K562 (cell line): ENCODE results near the gene IGLL1. TPM values are rescaled to one million over a fixed set of nuclear protein-coding genes. Genes with fewer than 3 reads are reported as not detected.
"Not testable (repeated sequence)": the region's sequence is repeated elsewhere in the genome, so short reads cannot be mapped to it uniquely, and the experiment has no call there.

ENCODE experiments used
- ATAC-seq: fragments of 200-7000 bp; cut with Tn5 transposase; 3 replicates; pipeline ENCODE4 v1.9.1; 2020; ENCODE audit warnings: moderate library complexity
- BruUV-seq: library from RNA; stranded (reverse); fragments of 400-500 nt; replicated peaks from 2 replicates; lab custom pipeline; 2021; lab: Mats Ljungman, UMichigan
- CTCF ChIA-PET: fragments of 300-600 bp; formaldehyde crosslinking; extraction: SDS; loops from one replicate; lab custom pipeline; 2021; ENCODE audit warnings: low intra/inter-chr PET ratio; lab: Yijun Ruan, JAX
- POLR2A ChIA-PET: fragments of 300-600, 350-650 bp; sonication (Branson Sonifier 250); formaldehyde crosslinking; extraction: SDS; loops from one replicate; lab custom pipeline; 2021; ENCODE audit warnings: antibody characterized with exemption, inconsistent platforms; lab: Yijun Ruan, JAX
- DNase-seq, 4 experiments: peaks; one replicate each; pipeline versions ENCODE4 v3.0.0 to v3.0.0-alpha.2; 2011 to 2018; ENCODE audit warnings: low spot score in 3 of 4, mixed read lengths in 3 of 4; ENCODE audit errors: extremely low read depth in 1 of 4
- FAIRE-seq: peaks from 2 replicates; lab custom pipeline; 2011; peaks lifted over from hg19 to GRCh38; lab: Jason Lieb, UNC
- H2AFZ ChIP-seq: 2 replicates; pipeline ENCODE4 v1.6.0; 2011; ENCODE audit warnings: low read depth, low read length, control low read depth, inconsistent platforms
- H3K27ac ChIP-seq: fragments of 200-600 bp; 3 replicates; pipeline ENCODE4 v1.8.0; 2011; ENCODE audit warnings: low read depth, mild to moderate bottlenecking, control low read depth, inconsistent platforms, low read length, moderate library complexity, mixed read lengths; ENCODE audit errors: extremely low read depth
- H3K27me3 ChIP-seq, 2 experiments: fragments of 300-600 bp in 1 of 2; 2 replicates in 1 of 2; 3 replicates in 1 of 2; pipeline versions ENCODE4 v1.6.0 to v1.8.0; 2011; ENCODE audit warnings: inconsistent platforms in 2 of 2, low read length in 2 of 2, mild to moderate bottlenecking in 1 of 2, mixed read lengths in 1 of 2, moderate library complexity in 1 of 2; ENCODE audit not compliant: control insufficient read depth in 2 of 2, insufficient read depth in 2 of 2
- H3K36me3 ChIP-seq: fragments of 300-600 bp; 3 replicates; pipeline ENCODE4 v1.8.0; 2011; ENCODE audit warnings: mild to moderate bottlenecking, low read length, inconsistent platforms; ENCODE audit not compliant: control insufficient read depth, insufficient read depth
- H3K4me1 ChIP-seq, 2 experiments: fragments of 200-600 bp in 1 of 2; replicated peaks in 1 of 2; 2 replicates in 1 of 2; 3 replicates in 1 of 2; pipeline versions ENCODE4 v1.5.1 to v1.8.0; 2011; ENCODE audit warnings: inconsistent platforms in 2 of 2, low read length in 2 of 2, mild to moderate bottlenecking in 1 of 2, mixed read lengths in 1 of 2, moderate library complexity in 1 of 2; ENCODE audit not compliant: control insufficient read depth in 2 of 2, insufficient read depth in 2 of 2
- H3K4me2 ChIP-seq: 2 replicates; pipeline ENCODE4 v1.6.1; 2011; ENCODE audit warnings: low read length, control low read depth, inconsistent platforms, mixed read lengths; ENCODE audit not compliant: insufficient read depth
- H3K4me3 ChIP-seq: fragments of 200-600 bp; sonication (generic), shearing (Covaris generic); 2 replicates; pipeline ENCODE4 v1.5.1; 2016; ENCODE audit warnings: control low read depth, inconsistent platforms
- H3K79me2 ChIP-seq: fragments of 200-600 bp; 3 replicates; pipeline ENCODE4 v1.8.0; 2011; ENCODE audit warnings: low read length, inconsistent platforms; ENCODE audit not compliant: control insufficient read depth, insufficient read depth
- H3K9ac ChIP-seq, 2 experiments: 2 replicates each; pipeline versions ENCODE4 v1.6.0 to v1.6.1; 2011; ENCODE audit warnings: low read depth in 2 of 2, low read length in 2 of 2, control low read depth in 1 of 2, inconsistent platforms in 1 of 2, mild to moderate bottlenecking in 1 of 2, mixed read lengths in 1 of 2; ENCODE audit not compliant: insufficient read depth in 1 of 2
- H3K9me1 ChIP-seq: one replicate; pipeline ENCODE4 v1.6.0; 2011; ENCODE audit warnings: inconsistent platforms, mild to moderate bottlenecking, low read length, moderate library complexity; ENCODE audit not compliant: control insufficient read depth, insufficient read depth
- H3K9me3 ChIP-seq: replicated peaks from 2 replicates; pipeline ENCODE4 v1.5.1; 2011; ENCODE audit warnings: low read depth, low read length, inconsistent platforms; ENCODE audit not compliant: control insufficient read depth, insufficient read depth
- H4K20me1 ChIP-seq: replicated peaks from 2 replicates; pipeline ENCODE4 v1.6.1; 2011; ENCODE audit warnings: low read length, inconsistent platforms, mixed read lengths; ENCODE audit not compliant: control insufficient read depth, insufficient read depth
- RAD21 ChIP-seq, 2 experiments: fragments of 250-450 bp in 1 of 2; fragments of 450-650 bp in 1 of 2; sonication (Bioruptor Pico) in 1 of 2; formaldehyde crosslinking in 1 of 2; IDR thresholded peaks in 1 of 2; conservative IDR thresholded peaks in 1 of 2; 2 replicates each; pipeline versions ENCODE4 v1.4.0 to v1.8.0; 2020 to 2022; ENCODE audit warnings: mild to moderate bottlenecking in 2 of 2, moderate library complexity in 1 of 2
- REST ChIP-seq, 2 experiments: fragments of 450-650 bp; formaldehyde crosslinking in 1 of 2; IDR thresholded peaks; 2 replicates each; pipeline versions ENCODE4 v1.4.0 to v1.6.1; 2014 to 2020; ENCODE audit warnings: mild to moderate bottlenecking in 2 of 2, borderline replicate concordance in 1 of 2, low read depth in 1 of 2
- WGBS: fragments of 100-300 bp; shearing (Covaris generic); methylation state at CpG from one replicate; pipeline ENCODE4 v1.1.6; 2016; ENCODE audit warnings: low coverage, mixed read lengths; ENCODE audit not compliant: insufficient coverage; ENCODE audit errors: missing lambda C conversion rate; 5-methylcytosine and 5-hydroxymethylcytosine counted together
- in situ Hi-C: fragments of 300-500 bp; cut with MboI; formaldehyde crosslinking; loops from 4 replicates; pipeline ENCODE4 v1.15.0; 2018; ENCODE audit warnings: inconsistent platforms, mixed read lengths
- intact Hi-C: fragments of 100-400 bp; cut with micrococcal nuclease; formaldehyde crosslinking; loops from 2 replicates; pipeline ENCODE4 v1.14.2; 2022
- polyA plus RNA-seq, 8 experiments: library from polyadenylated mRNA; depleted of rRNA in 4 of 8; stranded (reverse) in 5 of 8; unstranded in 3 of 8; fragments of >200 nt; fragmentation: Nextera tagmentation in 2 of 8; fragmentation: Illumina TruSeq in 1 of 8; extraction: Ambion mirVana in 2 of 8; extraction: Trizol in 1 of 8; gene quantifications; 2 replicates each; pipeline versions ENCODE4 v1.2.1 to v1.2.3, GENCODE V29; 2011 to 2014; ENCODE audit warnings: inconsistent platforms in 1 of 8, missing spikeins in 1 of 8
- total RNA-seq, 7 experiments: library from RNA; depleted of rRNA in 6 of 7; stranded (reverse); fragments of >200 nt in 6 of 7; fragmentation: Illumina TruSeq in 2 of 7; extraction: Trizol in 2 of 7; gene quantifications; 2 replicates each; pipeline versions ENCODE4 v1.2.1 to v1.2.3, GENCODE V29; 2011 to 2021; ENCODE audit warnings: low replicate concordance in 1 of 7

Gene IGLL1
- total and polyA plus RNA-seq, 9 of the 15 experiments (the other 6 are each of a cell fraction or from before 2014, with no cell fraction given) = 0.10 to 0.32 (median 0.20) TPM; not detected in 6

- TF ChIP-seq REST (IDR thresholded peaks at IDR 0.05; ENCODE audit: borderline replicate concordance) (peak; percentile 60; the same call in 1 of the 2 replicates), RAD21 (CRISPR knock-in tag; conservative IDR thresholded peaks at IDR 0.05 in 1 of 2, IDR thresholded peaks at IDR 0.05 in 1 of 2) (peak; percentile 45 to 69)
- not testable (repeated sequence) for TF ChIP-seq REST (CRISPR knock-in tag; IDR thresholded peaks at IDR 0.05; ENCODE audit: low read depth)
Measured at GRCh38 chr22:23541849-23542281, 38.2 kb downstream of the IGLL1 start (continued).

GRCh38 chr22:23540837-23541236, 39.3 kb downstream of the IGLL1 start:
- H3K9me1 ChIP-seq, BruUV-seq, H4K20me1 ChIP-seq, H2AFZ ChIP-seq, H3K79me2 ChIP-seq, ATAC-seq, FAIRE-seq, H3K4me3 ChIP-seq, intact Hi-C loops, H3K27me3 ChIP-seq, DNase-seq, H3K36me3 ChIP-seq, H3K9me3 ChIP-seq, H3K4me2 ChIP-seq, H3K9ac ChIP-seq, H3K27ac ChIP-seq, POLR2A ChIA-PET: not testable (repeated sequence)
- H3K4me1 ChIP-seq = peaks cover 11 to 17% of the 10 kb centered on the region in 2 experiments
- 40% methylated on average over 4 of the region's 5 CpGs for WGBS
- CTCF ChIA-PET = interaction anchor here (2.1 kb wide), 1 partner anchor 309 kb away, joined by 17 read pairs; no protein-coding TSS in a partner anchor
- in situ Hi-C loops = loop anchor here (5.0 to 10.0 kb wide), 2 partner anchors 54 to 311 kb away; no protein-coding TSS in a partner anchor

GRCh38 chr22:23539839-23540198, 40.3 kb downstream of the IGLL1 start:
- H3K9me3 ChIP-seq, POLR2A ChIA-PET, H3K79me2 ChIP-seq, H3K4me2 ChIP-seq, H3K9ac ChIP-seq, H3K27ac ChIP-seq, H4K20me1 ChIP-seq, H3K9me1 ChIP-seq, DNase-seq, FAIRE-seq, ATAC-seq, BruUV-seq, H3K27me3 ChIP-seq, H3K36me3 ChIP-seq, H3K4me3 ChIP-seq: not testable (repeated sequence)
- in situ Hi-C loops = loop anchor here (5.0 to 10.0 kb wide), 4 partner anchors 55 to 312 kb away; no protein-coding TSS in a partner anchor
- no CpG with 5 or more reads among the region's 7 CpGs for WGBS
- Histone ChIP-seq H2AFZ (peak overlapping the region; percentile 76; the same call in 1 of the 2 replicates), H3K4me1 (peaks cover 21 to 27% of the 10 kb centered on the region in 2 experiments)
- CTCF ChIA-PET = interaction anchor here (0.7 kb wide), 1 partner anchor 129 kb away, joined by 3 read pairs; no protein-coding TSS in a partner anchor
- intact Hi-C loops = loop anchor here (1.0 to 5.0 kb wide), 5 partner anchors 138 to 368 kb away; no protein-coding TSS in a partner anchor
